Thymus (tissue), 11 donors: Measurements from ENCODE around the gene ERBB2. TPM values are rescaled to one million over a fixed set of nuclear protein-coding genes. Genes with fewer than 3 reads are reported as not detected.

Experiments
- DNase-seq, 9 donors: peaks; one replicate each; pipeline ENCODE4 v3.0.0-alpha.2; 2013; ENCODE audit warnings: low spot score in 9 of 9, low read depth in 6 of 9, missing footprints in 1 of 9
- H3K27ac ChIP-seq, 2 donors: one replicate each; pipeline ENCODE4 v1.5.1; 2013; ENCODE audit warnings: control low read depth in 1 of 2, low read depth in 1 of 2, low read length in 1 of 2, mild to moderate bottlenecking in 1 of 2, moderate library complexity in 1 of 2
- H3K27me3 ChIP-seq, 2 donors: one replicate each; pipeline ENCODE4 v1.5.1; 2013; ENCODE audit warnings: low read length in 1 of 2; ENCODE audit not compliant: control insufficient read depth in 2 of 2, insufficient read depth in 1 of 2
- H3K36me3 ChIP-seq, 2 donors: one replicate each; pipeline ENCODE4 v1.5.1; 2013; ENCODE audit warnings: low read length in 1 of 2, mild to moderate bottlenecking in 1 of 2, moderate library complexity in 1 of 2; ENCODE audit not compliant: control insufficient read depth in 2 of 2, insufficient read depth in 2 of 2
- H3K4me1 ChIP-seq, 2 donors: one replicate each; pipeline ENCODE4 v1.5.1; 2013; ENCODE audit warnings: low read length in 2 of 2; ENCODE audit not compliant: control insufficient read depth in 2 of 2, insufficient read depth in 2 of 2
- H3K4me3 ChIP-seq, 2 donors: one replicate each; pipeline ENCODE4 v1.5.1; 2013; ENCODE audit warnings: low read length in 2 of 2, control low read depth in 1 of 2, mild to moderate bottlenecking in 1 of 2
- H3K9me3 ChIP-seq, 2 donors: one replicate each; pipeline ENCODE4 v1.5.1; 2013; ENCODE audit warnings: low read length in 1 of 2, mild to moderate bottlenecking in 1 of 2; ENCODE audit not compliant: control insufficient read depth in 2 of 2, insufficient read depth in 1 of 2
- WGBS: extraction: QIAGEN DNeasy Blood & Tissue Kit; methylation state at CpG from one replicate; pipeline ENCODE4 v1.1.7; 2013; 5-methylcytosine and 5-hydroxymethylcytosine counted together
- polyA plus RNA-seq: library from polyadenylated mRNA; stranded (reverse); fragments of 200-250 nt; gene quantifications from one replicate; pipeline ENCODE4 v1.2.3, GENCODE V29; 2013
- total RNA-seq: library from RNA; stranded (reverse); fragments of 120-200 nt; gene quantifications from one replicate; pipeline ENCODE4 v1.2.4, GENCODE V29; 2013
- donor health status: healthy.

ERBB2 gene
- total and polyA plus RNA-seq, 2 donors: 6.1 to 14.3 TPM

GRCh38 chr17:39755554-39756379 lies 55.9 kb downstream of the ERBB2 start:
- H3K4me1 ChIP-seq: peaks cover 47 to 81% of the 10 kb centered on the region in 2 donors
- 7% methylated on average over 18 of the region's 18 CpGs for WGBS
- peak in 6 of 9 donors; percentile 65 to 84 (median 69) for DNase-seq

GRCh38 chr17:39756380-39757079 lies 56.7 kb downstream of the ERBB2 start:
- H3K36me3 ChIP-seq: peaks cover 0 to 10% of the 10 kb centered on the region in 2 donors
- peaks cover 0 to 6% of the 10 kb centered on the region in 2 donors for H3K9me3 ChIP-seq
- peaks cover 47 to 89% of the 10 kb centered on the region in 2 donors for H3K4me1 ChIP-seq
- peak overlapping the region; percentile 99 to 100 for H3K27ac ChIP-seq
- H3K4me3 ChIP-seq: peak overlapping the region in 1 of 2 donors; percentile 19
- WGBS: 59% methylated on average over 7 of the region's 7 CpGs
- H3K27me3 ChIP-seq: no peaks in the 10 kb centered on the region
- peak in 3 of 9 donors; percentile 42 to 67 (median 63) for DNase-seq

More at GRCh38 chr17:39755554-39756379, 55.9 kb downstream of the ERBB2 start:
- Histone ChIP-seq H3K27ac (peak overlapping the region; percentile 99 to 100), H3K9me3 (peaks cover 0 to 6% of the 10 kb centered on the region in 2 donors), H3K36me3 (peaks cover 0 to 6% of the 10 kb centered on the region in 2 donors), H3K4me3 (peak overlapping the region; percentile 19 to 66), H3K27me3 (no peaks in the 10 kb centered on the region)

- peaks cover 53 to 89% of the 10 kb centered on the region in 2 donors for H3K4me1 ChIP-seq
- H3K9me3 ChIP-seq: peaks cover 0 to 4% of the 10 kb centered on the region in 2 donors
- H3K27ac ChIP-seq: peak overlapping the region; percentile 99 to 100
These were observed 57.4 kb downstream of the ERBB2 start for GRCh38 chr17:39757176-39757662.

GRCh38 chr17:39757931-39758873 lies 58.3 kb downstream of the ERBB2 start:
- Histone ChIP-seq H3K36me3 (peaks cover 9 to 23% of the 10 kb centered on the region in 2 donors), H3K9me3 (peaks cover 0 to 3% of the 10 kb centered on the region in 2 donors), H3K4me3 (no peak overlapping the region), H3K27ac (peak overlapping the region; percentile 1 to 100), H3K27me3 (no peaks in the 10 kb centered on the region), H3K4me1 (peaks cover 57 to 89% of the 10 kb centered on the region in 2 donors)
- 53% methylated on average over 12 of the region's 12 CpGs for WGBS
- peak in 1 of 9 donors; percentile 57 for DNase-seq

More at GRCh38 chr17:39757176-39757662, 57.4 kb downstream of the ERBB2 start:
- Histone ChIP-seq H3K36me3 (peaks cover 6 to 15% of the 10 kb centered on the region in 2 donors), H3K4me3 (no peak overlapping the region), H3K27me3 (no peaks in the 10 kb centered on the region)
- WGBS: 90% methylated on average over 4 of the region's 4 CpGs
- no peak for DNase-seq

- H3K4me3 ChIP-seq: no peak overlapping the region
- no peak for DNase-seq
- no peaks in the 10 kb centered on the region for H3K27me3 ChIP-seq
- peaks cover 0 to 3% of the 10 kb centered on the region in 2 donors for H3K9me3 ChIP-seq
- H3K27ac ChIP-seq: peak overlapping the region; percentile 36 to 38
- H3K36me3 ChIP-seq: peaks cover 14 to 29% of the 10 kb centered on the region in 2 donors
- WGBS: 94% methylated on average over 5 of the region's 5 CpGs
- H3K4me1 ChIP-seq: peaks cover 58 to 92% of the 10 kb centered on the region in 2 donors
These were observed 59.3 kb downstream of the ERBB2 start for GRCh38 chr17:39759204-39759603.

GRCh38 chr17:39761861-39762496 lies 62.1 kb downstream of the ERBB2 start:
- Histone ChIP-seq H3K9me3 (peaks cover 0 to 4% of the 10 kb centered on the region in 2 donors), H3K4me3 (no peak overlapping the region), H3K4me1 (peaks cover 59 to 87% of the 10 kb centered on the region in 2 donors), H3K27ac (peak overlapping the region in 1 of 2 donors; percentile 39), H3K36me3 (peaks cover 35 to 57% of the 10 kb centered on the region in 2 donors), H3K27me3 (no peaks in the 10 kb centered on the region)
- WGBS: 98% methylated on average over 10 of the region's 10 CpGs
- no peak for DNase-seq

GRCh38 chr17:39763051-39763820 lies 63.4 kb downstream of the ERBB2 start:
- DNase-seq: peak in 1 of 9 donors; percentile 52
- Histone ChIP-seq H3K27me3 (no peaks in the 10 kb centered on the region), H3K4me3 (no peak overlapping the region), H3K27ac (peak overlapping the region; percentile 22 to 43), H3K4me1 (peaks cover 59 to 87% of the 10 kb centered on the region in 2 donors), H3K36me3 (peaks cover 39 to 65% of the 10 kb centered on the region in 2 donors), H3K9me3 (peaks cover 0 to 4% of the 10 kb centered on the region in 2 donors)
- 90% methylated on average over 5 of the region's 5 CpGs for WGBS
